ENCODE results near the gene TMEM108. TPM values are rescaled to one million over a fixed set of nuclear protein-coding genes. Genes with fewer than 3 reads are reported as not detected.

The TMEM108 gene
- polyA plus RNA-seq, 1 of the 3 experiments (the other 2 are of a cell fraction) = 8.6 TPM

DNA sequence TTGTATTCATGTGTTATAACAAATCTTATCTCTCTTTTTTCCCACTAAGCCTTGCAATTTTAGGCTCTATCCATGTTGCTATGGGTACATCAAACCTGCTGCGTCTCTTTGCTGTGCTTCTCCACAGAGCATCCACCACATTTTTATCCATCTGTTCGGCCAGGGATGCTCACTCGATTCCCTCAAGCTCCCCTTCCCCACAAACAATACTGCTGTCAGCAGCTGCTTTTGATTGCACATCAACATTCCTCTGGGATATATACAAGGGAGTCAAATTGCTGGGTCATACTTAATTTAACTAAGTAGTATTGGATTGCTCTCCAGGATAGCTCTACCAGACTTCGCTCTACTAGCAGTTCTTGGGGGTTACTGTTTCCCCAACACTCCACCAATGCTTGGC lies 36.8 kb downstream of the TMEM108 start:
- Histone ChIP-seq H3K79me2 (ENCODE audit: insufficient read depth) (no peaks in the 10 kb centered on the region), H3K36me3 (replicated peaks in 1 of 2; ENCODE audit: control insufficient read depth in 1 of 2, insufficient read depth in 2 of 2, low read length in 1 of 2) (no peaks in the 10 kb centered on the region), H3K9me3 (no peaks in the 10 kb centered on the region), H3K27ac (ENCODE audit: low read depth in 2 of 2, low read length in 1 of 2) (no peak overlapping the region), H3F3A (replicated peaks; ENCODE audit: insufficient read depth) (no peaks in the 10 kb centered on the region), H3K4me1 (ENCODE audit: control insufficient read depth in 1 of 2, insufficient read depth in 2 of 2, low read depth in 1 of 2, low read length in 1 of 2) (peaks cover 0 to 12% of the 10 kb centered on the region in 2 experiments; a peak in 1 of 4 replicates), H3K27me3 (ENCODE audit: insufficient read depth) (no peaks in the 10 kb centered on the region), H3K9me2 (no peaks in the 10 kb centered on the region), H3K4me3 (ENCODE audit: low read depth in 2 of 2, low read length in 1 of 2) (no peak overlapping the region), H3K9ac (no peak overlapping the region), H4K20me1 (ENCODE audit: insufficient read depth) (no peaks in the 10 kb centered on the region), H3K4me2 (no peak overlapping the region), H2AFZ (ENCODE audit: low read depth) (no peak overlapping the region)
- ChIA-PET POLR2A (no interaction called here), CTCF (no interaction called here)
- DNase-seq = no peak
- TF ChIP-seq NRF1 (IDR thresholded peaks at IDR 0.05; ENCODE audit: low read depth, low read length) = no peak
- TF ChIP-seq RFX5 (IDR thresholded peaks at IDR 0.05; ENCODE audit: low read length) = no peak
- no peak for TF ChIP-seq RAD21 (IDR thresholded peaks at IDR 0.05; ENCODE audit: low read length)
- TF ChIP-seq, protein P1, sequence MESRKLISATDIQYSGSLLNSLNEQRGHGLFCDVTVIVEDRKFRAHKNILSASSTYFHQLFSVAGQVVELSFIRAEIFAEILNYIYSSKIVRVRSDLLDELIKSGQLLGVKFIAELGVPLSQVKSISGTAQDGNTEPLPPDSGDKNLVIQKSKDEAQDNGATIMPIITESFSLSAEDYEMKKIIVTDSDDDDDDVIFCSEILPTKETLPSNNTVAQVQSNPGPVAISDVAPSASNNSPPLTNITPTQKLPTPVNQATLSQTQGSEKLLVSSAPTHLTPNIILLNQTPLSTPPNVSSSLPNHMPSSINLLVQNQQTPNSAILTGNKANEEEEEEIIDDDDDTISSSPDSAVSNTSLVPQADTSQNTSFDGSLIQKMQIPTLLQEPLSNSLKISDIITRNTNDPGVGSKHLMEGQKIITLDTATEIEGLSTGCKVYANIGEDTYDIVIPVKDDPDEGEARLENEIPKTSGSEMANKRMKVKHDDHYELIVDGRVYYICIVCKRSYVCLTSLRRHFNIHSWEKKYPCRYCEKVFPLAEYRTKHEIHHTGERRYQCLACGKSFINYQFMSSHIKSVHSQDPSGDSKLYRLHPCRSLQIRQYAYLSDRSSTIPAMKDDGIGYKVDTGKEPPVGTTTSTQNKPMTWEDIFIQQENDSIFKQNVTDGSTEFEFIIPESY (IDR thresholded peaks at IDR 0.05; ENCODE audit: borderline replicate concordance, low read depth) = no peak
- TF ChIP-seq, protein P2, sequence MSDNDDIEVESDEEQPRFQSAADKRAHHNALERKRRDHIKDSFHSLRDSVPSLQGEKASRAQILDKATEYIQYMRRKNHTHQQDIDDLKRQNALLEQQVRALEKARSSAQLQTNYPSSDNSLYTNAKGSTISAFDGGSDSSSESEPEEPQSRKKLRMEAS (IDR thresholded peaks at IDR 0.05; ENCODE audit: low read depth) = no peak
- TF ChIP-seq, protein P3, sequence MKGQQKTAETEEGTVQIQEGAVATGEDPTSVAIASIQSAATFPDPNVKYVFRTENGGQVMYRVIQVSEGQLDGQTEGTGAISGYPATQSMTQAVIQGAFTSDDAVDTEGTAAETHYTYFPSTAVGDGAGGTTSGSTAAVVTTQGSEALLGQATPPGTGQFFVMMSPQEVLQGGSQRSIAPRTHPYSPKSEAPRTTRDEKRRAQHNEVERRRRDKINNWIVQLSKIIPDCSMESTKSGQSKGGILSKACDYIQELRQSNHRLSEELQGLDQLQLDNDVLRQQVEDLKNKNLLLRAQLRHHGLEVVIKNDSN (IDR thresholded peaks at IDR 0.05; ENCODE audit: borderline replicate concordance, low read depth) = no peak
- no peak for TF ChIP-seq FOSL2 (IDR thresholded peaks at IDR 0.05; ENCODE audit: borderline replicate concordance, low read depth)
- no peak for TF ChIP-seq JUND (IDR thresholded peaks at IDR 0.05)
- no peak for TF ChIP-seq SIN3A (IDR thresholded peaks at IDR 0.05; ENCODE audit: borderline replicate concordance, low read depth, low read length)
- 80% methylated on average over 4 of the region's 4 CpGs for WGBS (ENCODE audit: low lambda C conversion rate)

DNA sequence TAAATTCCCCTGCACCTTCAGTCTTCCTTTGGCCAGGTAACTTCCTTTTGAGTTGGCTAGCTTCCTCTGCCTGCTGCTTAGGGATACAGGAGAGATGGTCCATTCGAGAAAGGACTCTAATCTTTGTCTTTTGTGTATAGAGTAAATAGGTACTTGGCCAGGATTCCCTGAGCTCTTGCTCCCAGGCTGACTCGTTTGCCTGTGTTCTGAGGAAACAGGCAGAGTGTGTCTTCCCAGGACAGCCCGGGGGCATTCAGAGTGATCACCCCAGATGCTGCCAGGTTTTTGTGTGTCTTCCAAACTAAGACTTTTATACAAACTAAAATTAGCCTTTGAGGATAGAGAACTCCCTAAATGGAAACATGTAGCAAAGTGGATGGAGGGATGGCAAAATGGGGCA lies 39.5 kb downstream of the TMEM108 start:
- Histone ChIP-seq H3F3A (replicated peaks; ENCODE audit: insufficient read depth) (no peaks in the 10 kb centered on the region), H3K79me2 (ENCODE audit: insufficient read depth) (no peaks in the 10 kb centered on the region), H3K36me3 (replicated peaks in 1 of 2; ENCODE audit: control insufficient read depth in 1 of 2, insufficient read depth in 2 of 2, low read length in 1 of 2) (no peaks in the 10 kb centered on the region), H3K9me2 (no peaks in the 10 kb centered on the region), H3K9me3 (no peaks in the 10 kb centered on the region), H3K27me3 (ENCODE audit: insufficient read depth) (no peaks in the 10 kb centered on the region), H3K4me2 (no peak overlapping the region), H2AFZ (ENCODE audit: low read depth) (no peak overlapping the region), H3K4me3 (ENCODE audit: low read depth in 2 of 2, low read length in 1 of 2) (no peak overlapping the region), H3K9ac (no peak overlapping the region), H3K4me1 (ENCODE audit: control insufficient read depth in 1 of 2, insufficient read depth in 2 of 2, low read depth in 1 of 2, low read length in 1 of 2) (peaks cover 0 to 9% of the 10 kb centered on the region in 2 experiments; a peak in 1 of 4 replicates), H4K20me1 (ENCODE audit: insufficient read depth) (no peaks in the 10 kb centered on the region), H3K27ac (ENCODE audit: low read depth in 2 of 2, low read length in 1 of 2) (no peak overlapping the region)
- DNase-seq = no peak
- 71% methylated on average over 3 of the region's 3 CpGs for WGBS (ENCODE audit: low lambda C conversion rate)
- ChIA-PET POLR2A (no interaction called here), CTCF (interaction anchor here (1.0 kb wide), 1 partner anchor 19 kb away, joined by 3 read pairs; no protein-coding TSS in a partner anchor)
- TF ChIP-seq TAF1 (IDR thresholded peaks at IDR 0.05; ENCODE audit: borderline replicate concordance, low read depth, low read length) = no peak
- no peak for TF ChIP-seq EP300 (IDR thresholded peaks at IDR 0.05; ENCODE audit: borderline replicate concordance in 1 of 2, low read depth in 1 of 2, low read length in 1 of 2)
- TF ChIP-seq, protein P2 (IDR thresholded peaks at IDR 0.05; ENCODE audit: low read depth) = no peak
- TF ChIP-seq, protein P4, sequence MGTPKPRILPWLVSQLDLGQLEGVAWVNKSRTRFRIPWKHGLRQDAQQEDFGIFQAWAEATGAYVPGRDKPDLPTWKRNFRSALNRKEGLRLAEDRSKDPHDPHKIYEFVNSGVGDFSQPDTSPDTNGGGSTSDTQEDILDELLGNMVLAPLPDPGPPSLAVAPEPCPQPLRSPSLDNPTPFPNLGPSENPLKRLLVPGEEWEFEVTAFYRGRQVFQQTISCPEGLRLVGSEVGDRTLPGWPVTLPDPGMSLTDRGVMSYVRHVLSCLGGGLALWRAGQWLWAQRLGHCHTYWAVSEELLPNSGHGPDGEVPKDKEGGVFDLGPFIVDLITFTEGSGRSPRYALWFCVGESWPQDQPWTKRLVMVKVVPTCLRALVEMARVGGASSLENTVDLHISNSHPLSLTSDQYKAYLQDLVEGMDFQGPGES (IDR thresholded peaks at IDR 0.05; ENCODE audit: low read depth, low read length) = no peak
- no peak for TF ChIP-seq EZH2phosphoT487 (IDR thresholded peaks at IDR 0.05; ENCODE audit: borderline replicate concordance, low read depth)
- no peak for TF ChIP-seq RCOR1 (IDR thresholded peaks at IDR 0.05; ENCODE audit: low read length)
- no peak for TF ChIP-seq YY1 (IDR thresholded peaks at IDR 0.05; ENCODE audit: low read depth)

All from SK-N-SH (cell line).